SU-DHL-6 (cell line): ENCODE data around the gene CDC25B.

ENCODE experiments used
- H2AFZ ChIP-seq: fragments of 200-600 bp; sonication (generic); 2 replicates; pipeline ENCODE4 v1.6.1; 2014; ENCODE audit warnings: low read depth, mild to moderate bottlenecking, moderate library complexity, mixed read lengths, antibody characterized with exemption, low read length; ENCODE audit not compliant: severe bottlenecking
- H3F3A ChIP-seq: fragments of 200-600 bp; shearing (Covaris generic); 2 replicates; pipeline ENCODE4 v1.6.0; 2016; ENCODE audit warnings: antibody characterized with exemption, mild to moderate bottlenecking; ENCODE audit not compliant: insufficient read depth
- H3K27ac ChIP-seq: fragments of 200-600 bp; sonication (generic); 2 replicates; pipeline ENCODE4 v1.5.1; 2016; ENCODE audit warnings: low read depth, mild to moderate bottlenecking, low read length, moderate library complexity, mixed read lengths
- H3K27me3 ChIP-seq: fragments of 200-600 bp; sonication (generic), shearing (Covaris generic); 2 replicates; pipeline ENCODE4 v1.6.0; 2014; ENCODE audit warnings: mild to moderate bottlenecking, low read length
- H3K36me3 ChIP-seq: fragments of 200-600 bp; sonication (generic); 2 replicates; pipeline ENCODE4 v1.6.1; 2014; ENCODE audit warnings: mild to moderate bottlenecking, low read length, mixed read lengths
- H3K4me2 ChIP-seq: fragments of 300-600, 200-600 bp; shearing (Covaris generic), sonication (generic); 2 replicates; pipeline ENCODE4 v1.6.0; 2014; ENCODE audit warnings: low read length, low read depth, mild to moderate bottlenecking; ENCODE audit not compliant: poor library complexity, severe bottlenecking
- H3K4me3 ChIP-seq: fragments of 200-600 bp; sonication (generic); 2 replicates; pipeline ENCODE4 v1.5.1; 2014; ENCODE audit warnings: antibody characterized with exemption, low read length, mild to moderate bottlenecking, mixed read lengths; ENCODE audit not compliant: insufficient read depth, poor library complexity, severe bottlenecking
- H3K79me2 ChIP-seq: fragments of 200-600 bp; sonication (generic); 2 replicates; pipeline ENCODE4 v1.6.1; 2014; ENCODE audit warnings: mild to moderate bottlenecking, low read length, moderate library complexity; ENCODE audit not compliant: insufficient read depth
- H3K9ac ChIP-seq: fragments of 200-600 bp; sonication (generic); 2 replicates; pipeline ENCODE4 v1.7.0; 2014; ENCODE audit warnings: mild to moderate bottlenecking, low read length
- H3K9me2 ChIP-seq: fragments of 200-600 bp; sonication (generic); replicated peaks from 2 replicates; pipeline ENCODE4 v1.6.1; 2014; ENCODE audit warnings: low read length; ENCODE audit not compliant: insufficient read depth
- H3K9me3 ChIP-seq: fragments of 200-600 bp; sonication (generic); 2 replicates; pipeline ENCODE4 v1.6.1; 2014; ENCODE audit warnings: low read length, mixed read lengths; ENCODE audit not compliant: insufficient read depth
- H4K20me1 ChIP-seq: fragments of 200-600 bp; sonication (generic); 2 replicates; pipeline ENCODE4 v1.6.1; 2014; ENCODE audit warnings: low read depth, mild to moderate bottlenecking, antibody characterized with exemption, low read length, moderate library complexity, mixed read lengths
- EZH2phosphoT487 ChIP-seq: fragments of 200-600 bp; sonication (generic), shearing (Covaris generic); conservative IDR thresholded peaks from 2 replicates; pipeline ENCODE4 v1.6.1; 2018; ENCODE audit warnings: mild to moderate bottlenecking, antibody characterized with exemption, low read length, moderate library complexity, mixed read lengths
- TF ChIP-seq, protein P1 (sequence below): fragments of 200-600 bp; sonication (generic); IDR thresholded peaks from one replicate; pipeline ENCODE4 v1.5.1; 2017; ENCODE audit warnings: antibody characterized with exemption, mild to moderate bottlenecking, low read length, moderate library complexity; ENCODE audit not compliant: insufficient read depth, poor library complexity, severe bottlenecking

CDC25B gene

DNA sequence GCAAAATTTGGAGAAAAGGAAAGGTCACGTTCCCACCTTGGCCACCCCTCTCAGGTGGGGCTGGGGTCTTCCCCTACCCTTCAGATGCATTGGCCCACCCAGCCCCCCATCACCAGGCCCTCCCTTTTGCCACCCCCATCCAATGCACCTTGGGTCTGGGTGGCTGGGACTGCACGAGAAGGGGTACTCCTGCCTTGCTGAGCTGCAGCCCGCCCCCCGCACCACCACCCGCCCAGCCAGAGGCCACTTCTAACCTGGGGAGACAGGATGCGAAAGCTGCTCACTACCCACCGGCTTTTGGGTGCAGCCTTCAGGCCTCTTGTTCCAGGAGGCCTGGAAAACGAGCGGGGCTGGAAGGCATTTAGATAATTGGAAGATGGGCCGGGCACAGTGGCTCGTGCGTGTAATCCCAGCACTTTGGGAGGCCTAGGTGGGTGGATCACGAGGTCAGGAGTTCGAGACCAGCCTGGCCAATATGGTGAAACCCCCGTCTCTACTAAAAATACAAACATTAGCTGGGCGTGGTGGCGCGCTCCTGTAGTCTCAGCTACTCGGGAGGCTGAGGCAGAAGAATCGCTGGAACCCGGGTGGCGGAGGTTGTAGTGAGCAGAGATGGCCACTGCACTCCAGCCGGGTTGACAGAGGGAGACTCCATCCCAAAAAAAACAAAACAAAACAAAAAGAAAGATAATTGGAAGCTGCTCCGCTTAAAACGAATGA lies 1.2 kb upstream of the CDC25B start:
- no peaks in the 10 kb centered on the region for H3K9me3 ChIP-seq
- no peaks in the 10 kb centered on the region for H3K9me2 ChIP-seq
- no peaks in the 10 kb centered on the region for H4K20me1 ChIP-seq
- peak overlapping the region; percentile 88 for H3K27ac ChIP-seq
- no peaks in the 10 kb centered on the region for H3F3A ChIP-seq
- peak overlapping the region; percentile 80 for H3K9ac ChIP-seq
- H2AFZ ChIP-seq, result peak overlapping the region; percentile 95
- peaks cover 12% of the 10 kb centered on the region for H3K79me2 ChIP-seq
- no peaks in the 10 kb centered on the region for H3K27me3 ChIP-seq
- H3K4me3 ChIP-seq, result peak overlapping the region; percentile 63
- TF ChIP-seq, protein P1, sequence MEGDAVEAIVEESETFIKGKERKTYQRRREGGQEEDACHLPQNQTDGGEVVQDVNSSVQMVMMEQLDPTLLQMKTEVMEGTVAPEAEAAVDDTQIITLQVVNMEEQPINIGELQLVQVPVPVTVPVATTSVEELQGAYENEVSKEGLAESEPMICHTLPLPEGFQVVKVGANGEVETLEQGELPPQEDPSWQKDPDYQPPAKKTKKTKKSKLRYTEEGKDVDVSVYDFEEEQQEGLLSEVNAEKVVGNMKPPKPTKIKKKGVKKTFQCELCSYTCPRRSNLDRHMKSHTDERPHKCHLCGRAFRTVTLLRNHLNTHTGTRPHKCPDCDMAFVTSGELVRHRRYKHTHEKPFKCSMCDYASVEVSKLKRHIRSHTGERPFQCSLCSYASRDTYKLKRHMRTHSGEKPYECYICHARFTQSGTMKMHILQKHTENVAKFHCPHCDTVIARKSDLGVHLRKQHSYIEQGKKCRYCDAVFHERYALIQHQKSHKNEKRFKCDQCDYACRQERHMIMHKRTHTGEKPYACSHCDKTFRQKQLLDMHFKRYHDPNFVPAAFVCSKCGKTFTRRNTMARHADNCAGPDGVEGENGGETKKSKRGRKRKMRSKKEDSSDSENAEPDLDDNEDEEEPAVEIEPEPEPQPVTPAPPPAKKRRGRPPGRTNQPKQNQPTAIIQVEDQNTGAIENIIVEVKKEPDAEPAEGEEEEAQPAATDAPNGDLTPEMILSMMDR, result no peak
- TF ChIP-seq EZH2phosphoT487, result no peak
- H3K4me2 ChIP-seq, result peak overlapping the region; percentile 84
- no peaks in the 10 kb centered on the region for H3K36me3 ChIP-seq

DNA sequence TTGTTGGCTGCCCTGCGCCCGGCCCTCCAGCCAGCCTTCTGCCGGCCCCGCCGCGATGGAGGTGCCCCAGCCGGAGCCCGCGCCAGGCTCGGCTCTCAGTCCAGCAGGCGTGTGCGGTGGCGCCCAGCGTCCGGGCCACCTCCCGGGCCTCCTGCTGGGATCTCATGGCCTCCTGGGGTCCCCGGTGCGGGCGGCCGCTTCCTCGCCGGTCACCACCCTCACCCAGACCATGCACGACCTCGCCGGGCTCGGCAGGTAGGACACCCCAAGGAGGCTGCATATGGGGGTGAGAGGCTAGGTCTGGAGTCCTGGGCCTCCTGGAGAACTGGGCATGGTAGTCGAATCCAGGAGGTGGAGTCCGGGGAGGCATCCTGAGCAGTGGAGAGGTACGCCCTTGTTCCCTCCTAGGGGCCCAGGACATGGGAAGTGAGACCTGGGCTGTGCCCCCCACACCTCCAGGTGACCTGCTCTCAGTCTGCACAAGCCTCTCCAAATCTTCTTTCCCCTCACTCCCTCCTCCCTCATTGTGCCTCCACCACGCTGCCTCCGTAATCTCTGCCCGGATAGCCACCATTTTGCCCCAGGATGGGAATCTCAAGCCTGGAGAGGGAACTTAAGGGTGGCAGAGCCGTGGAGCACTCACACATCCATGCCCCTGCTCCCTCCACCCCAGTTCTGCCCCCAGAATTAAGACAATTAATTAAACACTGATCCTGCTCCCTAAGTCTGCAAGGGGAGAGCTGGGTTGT lies 541 bp downstream of the CDC25B start:
- H3K4me3 ChIP-seq, result peak overlapping the region; percentile 72
- no peaks in the 10 kb centered on the region for H3K36me3 ChIP-seq
- peak overlapping the region; percentile 80 for H3K9ac ChIP-seq
- TF ChIP-seq EZH2phosphoT487, result no peak
- peak overlapping the region; percentile 92 for H3K4me2 ChIP-seq
- H3K9me3 ChIP-seq, result no peaks in the 10 kb centered on the region
- no peaks in the 10 kb centered on the region for H4K20me1 ChIP-seq
- no peaks in the 10 kb centered on the region for H3K27me3 ChIP-seq
- H3K27ac ChIP-seq, result peak overlapping the region; percentile 50
- H2AFZ ChIP-seq, result no peak overlapping the region
- peaks cover 12% of the 10 kb centered on the region for H3K79me2 ChIP-seq
- no peaks in the 10 kb centered on the region for H3K9me2 ChIP-seq
- H3F3A ChIP-seq, result no peaks in the 10 kb centered on the region

DNA sequence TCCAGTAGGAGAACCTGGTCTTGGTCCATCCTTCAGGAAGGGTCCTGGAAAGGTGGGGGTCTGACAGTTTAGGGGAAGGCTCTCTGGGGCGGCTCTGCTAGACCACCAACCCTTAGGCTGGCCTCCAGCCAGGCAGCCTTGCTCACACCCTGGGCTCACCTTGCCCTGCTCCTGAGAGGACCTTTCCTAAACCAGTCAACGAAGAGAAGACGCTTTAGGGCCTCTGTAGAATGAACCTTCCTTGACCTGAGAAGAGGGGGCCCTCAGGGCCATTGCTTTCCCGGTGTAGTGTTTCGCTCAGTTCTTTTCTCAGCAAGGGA lies 1.1 kb downstream of the CDC25B start:
- no peaks in the 10 kb centered on the region for H3K9me3 ChIP-seq
- no peak overlapping the region for H2AFZ ChIP-seq
- peak overlapping the region; percentile 92 for H3K4me2 ChIP-seq
- H3K9me2 ChIP-seq, result no peaks in the 10 kb centered on the region
- peak overlapping the region; percentile 80 for H3K9ac ChIP-seq
- H3K27me3 ChIP-seq, result no peaks in the 10 kb centered on the region
- H3K4me3 ChIP-seq, result peak overlapping the region; percentile 72
- TF ChIP-seq EZH2phosphoT487, result no peak
- TF ChIP-seq, protein P1, result no peak
- H3F3A ChIP-seq, result no peaks in the 10 kb centered on the region
- H3K36me3 ChIP-seq, result no peaks in the 10 kb centered on the region
- peaks cover 12% of the 10 kb centered on the region for H3K79me2 ChIP-seq
- H4K20me1 ChIP-seq, result no peaks in the 10 kb centered on the region
- peak overlapping the region; percentile 50 for H3K27ac ChIP-seq
